Gastrocnemius medialis (tissue), 4 donors: ENCODE results near the gene NUAK2. TPM values are rescaled to one million over a fixed set of nuclear protein-coding genes. Genes with fewer than 3 reads are reported as not detected.
A peak's percentile ranks its signal among the peaks of the same experiment; 100 is the strongest.

Experiments used
- ATAC-seq, 2 donors: fragments of 150-250 bp; one replicate each; pipeline ENCODE4 v1.9.1; 2016
- DNase-seq, 2 donors: peaks; one replicate each; pipeline ENCODE4 v3.0.0-alpha.2; 2019
- H3K27ac ChIP-seq, 4 donors: fragments of 200-600 bp; sonication (generic); 1 replicate in 1 of 4; 2 replicates in 3 of 4; pipeline ENCODE4 v1.5.1; 2016 to 2018; ENCODE audit warnings: mild to moderate bottlenecking in 2 of 4, moderate library complexity in 1 of 4
- H3K27me3 ChIP-seq, 3 donors: fragments of 200-600 bp; sonication (generic) in 2 of 3; 1 replicate in 1 of 3; 2 replicates in 2 of 3; pipeline versions ENCODE4 v1.5.1 to v1.6.0; 2016 to 2019; ENCODE audit warnings: mild to moderate bottlenecking in 1 of 3, moderate library complexity in 1 of 3
- H3K36me3 ChIP-seq, 2 donors: fragments of 200-600 bp; sonication (generic) in 1 of 2; one replicate each; pipeline ENCODE4 v1.5.1; 2017 to 2018
- H3K4me1 ChIP-seq, 2 donors: fragments of 200-600 bp; sonication (generic) in 1 of 2; one replicate each; pipeline ENCODE4 v1.5.1; 2016 to 2017; ENCODE audit warnings: mild to moderate bottlenecking in 2 of 2
- H3K4me3 ChIP-seq, 4 donors: fragments of 200-600 bp; sonication (generic) in 3 of 4; 1 replicate in 1 of 4; 2 replicates in 3 of 4; pipeline ENCODE4 v1.5.1; 2016 to 2019; ENCODE audit warnings: mild to moderate bottlenecking in 2 of 4
- H3K9me3 ChIP-seq, 3 donors: fragments of 200-600 bp; sonication (generic) in 2 of 3; 1 replicate in 1 of 3; 2 replicates in 2 of 3; pipeline ENCODE4 v1.5.1; 2016 to 2019
- POLR2A ChIP-seq, 2 donors: fragments of 450-650 bp; IDR thresholded peaks; one replicate each; pipeline ENCODE4 v1.6.1; 2017; ENCODE audit warnings: antibody characterized with exemption in 2 of 2, mild to moderate bottlenecking in 2 of 2, moderate library complexity in 2 of 2
- in situ Hi-C, 4 donors: fragments of 200-750 bp; cut with MboI; loops; one replicate each; pipeline versions ENCODE4 v1.15.0 to v1.8.0; 2017; ENCODE audit warnings: low sequenced_read_pairs in 4 of 4
- intact Hi-C: fragments of 100-400 bp; cut with DNase I; formaldehyde crosslinking; loops from one replicate; pipeline ENCODE4 v1.15.1; 2023; ENCODE audit warnings: low total_unique reads
- total RNA-seq, 4 donors: library from RNA; depleted of rRNA; stranded (reverse); fragments of >200 nt; gene quantifications; one replicate each; pipeline versions ENCODE4 v1.1.0 to v1.2.3, GENCODE V29; 2016
- TF ChIP-seq, protein P1 (sequence below), 5 experiments: fragments of 450-650 bp in 3 of 5; fragments of 200-600 bp in 2 of 5; sonication (generic) in 2 of 5; IDR thresholded peaks in 4 of 5; conservative IDR thresholded peaks in 1 of 5; 1 replicate in 4 of 5; 2 replicates in 1 of 5; pipeline ENCODE4 v1.5.1; 2016 to 2019; ENCODE audit warnings: antibody characterized with exemption in 5 of 5, mild to moderate bottlenecking in 3 of 5, moderate library complexity in 3 of 5

Gene NUAK2
- total RNA-seq, 4 donors from 2014 or later = 0.42 to 1.9 (median 0.58) TPM

DNA sequence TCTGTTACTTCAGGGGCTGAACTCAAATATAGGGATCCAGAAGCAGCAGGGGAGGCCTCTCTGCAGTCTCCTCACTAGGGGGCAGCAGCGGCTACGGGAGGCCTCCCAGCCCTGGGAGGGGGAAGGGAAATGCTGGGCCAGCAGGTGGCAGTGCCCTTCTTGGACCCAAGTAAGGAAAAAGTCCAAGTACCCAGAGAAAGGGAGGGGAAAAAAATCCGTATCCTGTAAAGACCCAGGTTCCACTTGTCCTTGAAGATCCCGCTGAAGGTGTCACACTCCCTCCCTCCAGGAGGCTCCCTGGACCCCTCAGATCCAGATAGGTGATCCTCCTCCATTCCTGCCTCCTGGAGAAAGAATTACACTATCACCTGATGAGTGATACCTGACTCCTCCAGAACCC, 14.1 kb upstream of the NUAK2 start:
- TF ChIP-seq POLR2A (IDR thresholded peaks at IDR 0.05) = no peak
- TF ChIP-seq, protein P1, sequence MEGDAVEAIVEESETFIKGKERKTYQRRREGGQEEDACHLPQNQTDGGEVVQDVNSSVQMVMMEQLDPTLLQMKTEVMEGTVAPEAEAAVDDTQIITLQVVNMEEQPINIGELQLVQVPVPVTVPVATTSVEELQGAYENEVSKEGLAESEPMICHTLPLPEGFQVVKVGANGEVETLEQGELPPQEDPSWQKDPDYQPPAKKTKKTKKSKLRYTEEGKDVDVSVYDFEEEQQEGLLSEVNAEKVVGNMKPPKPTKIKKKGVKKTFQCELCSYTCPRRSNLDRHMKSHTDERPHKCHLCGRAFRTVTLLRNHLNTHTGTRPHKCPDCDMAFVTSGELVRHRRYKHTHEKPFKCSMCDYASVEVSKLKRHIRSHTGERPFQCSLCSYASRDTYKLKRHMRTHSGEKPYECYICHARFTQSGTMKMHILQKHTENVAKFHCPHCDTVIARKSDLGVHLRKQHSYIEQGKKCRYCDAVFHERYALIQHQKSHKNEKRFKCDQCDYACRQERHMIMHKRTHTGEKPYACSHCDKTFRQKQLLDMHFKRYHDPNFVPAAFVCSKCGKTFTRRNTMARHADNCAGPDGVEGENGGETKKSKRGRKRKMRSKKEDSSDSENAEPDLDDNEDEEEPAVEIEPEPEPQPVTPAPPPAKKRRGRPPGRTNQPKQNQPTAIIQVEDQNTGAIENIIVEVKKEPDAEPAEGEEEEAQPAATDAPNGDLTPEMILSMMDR (IDR thresholded peaks at IDR 0.05 in 4 of 5, conservative IDR thresholded peaks at IDR 0.05 in 1 of 5) = peak; percentile 60 to 86 (median 77)
- in situ Hi-C loops (no loop called here), intact Hi-C loops (loop anchor here (5.0 kb wide), 1 partner anchor 102 kb away; no protein-coding TSS in a partner anchor)
- Histone ChIP-seq H3K9me3 (no peaks in the 10 kb centered on the region), H3K27ac (no peak overlapping the region), H3K4me1 (peaks cover 15 to 23% of the 10 kb centered on the region in 2 donors), H3K36me3 (no peaks in the 10 kb centered on the region), H3K4me3 (no peak overlapping the region), H3K27me3 (no peaks in the 10 kb centered on the region)
- peak; percentile 31 to 60 for ATAC-seq
- DNase-seq = peak; percentile 45 to 64

DNA sequence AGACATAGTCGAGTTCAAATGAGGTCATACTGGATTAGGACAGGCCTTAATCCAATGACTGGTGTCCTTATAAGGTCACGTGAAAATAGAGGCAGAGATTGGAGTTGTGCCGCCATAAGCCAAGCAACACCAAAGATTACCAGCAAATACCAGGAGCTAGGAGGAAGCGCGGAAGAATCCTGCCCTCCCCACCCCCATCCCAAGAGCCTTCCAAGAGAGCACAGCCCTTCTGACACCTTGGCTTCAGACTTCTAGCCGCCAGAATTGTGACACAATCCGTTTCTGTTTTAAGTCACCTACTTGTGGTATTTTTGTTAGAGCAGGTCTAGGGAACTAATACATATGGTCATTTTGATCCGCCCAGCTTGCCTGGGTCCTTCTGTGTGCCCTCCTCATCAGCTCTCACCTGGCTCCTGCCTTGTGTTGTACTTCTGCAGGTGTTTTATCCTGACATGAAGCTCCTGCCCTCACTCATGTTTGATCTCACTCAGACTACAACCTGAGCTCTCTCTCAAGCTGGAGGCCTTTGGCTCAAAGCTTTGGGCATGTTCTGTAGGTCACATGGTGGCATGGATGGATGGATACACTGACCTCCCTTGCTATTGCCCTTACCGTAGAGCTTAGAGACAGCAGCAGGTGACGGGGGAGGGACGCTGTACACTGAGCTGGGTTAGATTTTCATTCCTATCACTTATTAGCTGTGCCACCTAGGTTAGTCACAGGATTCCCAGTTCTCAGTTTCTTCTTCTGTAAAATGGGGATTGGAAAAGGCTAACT, 10.7 kb upstream of the NUAK2 start:
- DNase-seq (peak; percentile 26 to 67), ATAC-seq (peak; percentile 71 to 74)
- intact Hi-C loops = no loop called here
- Histone ChIP-seq H3K36me3 (no peaks in the 10 kb centered on the region), H3K9me3 (no peaks in the 10 kb centered on the region), H3K4me3 (no peak overlapping the region), H3K27ac (peak overlapping the region; percentile 3 to 78 (median 72)), H3K27me3 (no peaks in the 10 kb centered on the region), H3K4me1 (peaks cover 41 to 53% of the 10 kb centered on the region in 2 donors)
- TF ChIP-seq, protein P1 (IDR thresholded peaks at IDR 0.05 in 4 of 5, conservative IDR thresholded peaks at IDR 0.05 in 1 of 5) = no peak
- no peak for TF ChIP-seq POLR2A (IDR thresholded peaks at IDR 0.05)
- in situ Hi-C loops = no loop called here

DNA sequence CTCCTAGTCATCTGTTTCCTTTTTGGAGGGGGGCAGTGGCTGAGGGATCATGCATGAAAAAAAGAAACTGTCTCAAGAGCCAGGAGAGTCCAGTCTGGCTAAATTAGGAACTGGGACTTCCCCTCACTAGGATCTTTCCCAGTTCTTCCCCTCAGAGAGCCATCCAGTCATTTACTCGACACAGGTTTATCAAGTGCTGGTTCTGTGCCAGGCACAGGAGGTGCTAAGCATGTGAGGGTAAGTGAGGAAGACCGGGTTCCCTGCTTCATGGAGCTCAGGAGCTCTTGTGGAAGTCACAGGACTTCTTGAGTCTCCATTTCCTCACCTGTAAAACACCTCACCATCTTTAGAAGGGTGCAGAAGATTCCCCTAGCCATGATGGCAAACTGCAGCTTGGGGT, 8.6 kb upstream of the NUAK2 start:
- peaks cover 41 to 53% of the 10 kb centered on the region in 2 donors for H3K4me1 ChIP-seq
- no peaks in the 10 kb centered on the region for H3K36me3 ChIP-seq
- ATAC-seq (peak; percentile 7 to 19), DNase-seq (peak in 1 of 2 donors; percentile 40)
- H3K27ac ChIP-seq = peak overlapping the region in 3 of 4 donors; percentile 37 to 78 (median 71)
- no peaks in the 10 kb centered on the region for H3K27me3 ChIP-seq
- no peak overlapping the region for H3K4me3 ChIP-seq
- TF ChIP-seq, protein P1 (IDR thresholded peaks at IDR 0.05 in 4 of 5, conservative IDR thresholded peaks at IDR 0.05 in 1 of 5) = no peak
- TF ChIP-seq POLR2A (IDR thresholded peaks at IDR 0.05) = no peak
- H3K9me3 ChIP-seq = no peaks in the 10 kb centered on the region
- intact Hi-C loops = no loop called here
- in situ Hi-C loops = no loop called here

DNA sequence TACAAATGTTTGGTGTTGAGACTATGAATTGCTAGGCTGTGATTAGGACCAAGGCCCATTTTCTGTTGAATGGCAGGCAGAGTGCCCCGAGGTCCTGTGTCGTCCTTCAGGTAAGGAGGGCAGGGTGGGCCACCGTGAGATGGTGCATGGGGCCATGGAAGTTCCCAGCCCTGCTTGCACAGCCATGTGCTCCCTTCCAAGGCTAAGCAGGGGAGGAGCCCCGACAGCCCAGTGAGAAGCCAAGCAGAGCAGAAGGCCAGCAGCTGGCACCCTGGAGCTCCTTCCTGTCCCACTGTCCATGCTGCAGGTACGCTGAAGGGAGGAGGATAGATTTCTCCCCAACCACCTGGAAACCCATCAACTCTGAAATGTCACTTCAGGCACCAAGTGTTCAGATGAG, 8.2 kb upstream of the NUAK2 start:
- intact Hi-C loops = no loop called here
- no peak for DNase-seq
- Histone ChIP-seq H3K27me3 (no peaks in the 10 kb centered on the region), H3K36me3 (no peaks in the 10 kb centered on the region), H3K9me3 (no peaks in the 10 kb centered on the region), H3K4me1 (peaks cover 41 to 53% of the 10 kb centered on the region in 2 donors), H3K4me3 (no peak overlapping the region), H3K27ac (peak overlapping the region in 3 of 4 donors; percentile 37 to 78 (median 71))
- no peak for TF ChIP-seq POLR2A (IDR thresholded peaks at IDR 0.05)
- no peak for ATAC-seq
- in situ Hi-C loops = loop anchor here in 2 of 4 donors (5.0 kb wide), 2 partner anchors 52 to 57 kb away; no protein-coding TSS in a partner anchor

DNA sequence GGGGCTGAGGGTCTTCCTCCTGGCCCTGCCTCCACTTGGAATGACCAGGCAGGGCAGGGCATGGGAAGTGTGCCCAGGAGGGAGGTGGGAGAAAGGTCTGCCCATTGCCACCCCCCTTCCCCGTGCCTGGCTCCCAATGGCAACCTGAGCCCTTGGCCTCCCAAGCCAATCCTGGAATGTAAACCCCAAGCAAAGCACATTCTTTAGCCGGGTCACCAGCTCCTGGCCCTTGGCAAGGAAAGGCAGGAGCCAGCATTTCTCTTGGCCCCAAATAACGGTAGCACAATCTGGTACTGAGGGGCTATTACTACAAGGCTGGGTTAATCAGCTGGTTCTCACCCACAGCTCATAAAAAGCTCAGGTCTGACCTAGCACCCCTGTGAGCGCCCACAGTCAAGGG, 6.9 kb upstream of the NUAK2 start:
- Histone ChIP-seq H3K36me3 (no peaks in the 10 kb centered on the region), H3K27me3 (no peaks in the 10 kb centered on the region), H3K27ac (peak overlapping the region in 3 of 4 donors; percentile 23 to 71 (median 50)), H3K4me1 (peaks cover 41 to 53% of the 10 kb centered on the region in 2 donors), H3K4me3 (no peak overlapping the region), H3K9me3 (no peaks in the 10 kb centered on the region)
- intact Hi-C loops = no loop called here
- ATAC-seq (no peak), DNase-seq (no peak)
- in situ Hi-C loops = loop anchor here in 2 of 4 donors (5.0 kb wide), 2 partner anchors 51 to 56 kb away; no protein-coding TSS in a partner anchor
- no peak for TF ChIP-seq POLR2A (IDR thresholded peaks at IDR 0.05)
- TF ChIP-seq, protein P1 (IDR thresholded peaks at IDR 0.05 in 4 of 5, conservative IDR thresholded peaks at IDR 0.05 in 1 of 5) = no peak
